Endodermal cell (in vitro differentiated cells): Measurements from ENCODE around the gene FAM3C. TPM values are rescaled to one million over a fixed set of nuclear protein-coding genes. Genes with fewer than 3 reads are reported as not detected.

Experiments
- DNase-seq: peaks from one replicate; pipeline ENCODE4 v3.0.0-alpha.2; 2017
- H3K27ac ChIP-seq: 2 replicates; pipeline ENCODE4 v1.5.1; 2013; ENCODE audit warnings: mild to moderate bottlenecking, low read depth, low read length, moderate library complexity
- H3K27me3 ChIP-seq: 2 replicates; pipeline ENCODE4 v1.6.1; 2013; ENCODE audit warnings: mild to moderate bottlenecking, low read length, moderate library complexity; ENCODE audit not compliant: insufficient read depth, control insufficient read depth, poor library complexity, severe bottlenecking
- H3K36me3 ChIP-seq: 2 replicates; pipeline ENCODE4 v1.7.0; 2013; ENCODE audit warnings: mild to moderate bottlenecking, low read length, moderate library complexity; ENCODE audit not compliant: control insufficient read depth, insufficient read depth
- H3K4me1 ChIP-seq: one replicate; pipeline ENCODE4 v1.7.0; 2013; ENCODE audit warnings: low read length; ENCODE audit not compliant: control insufficient read depth, insufficient read depth
- H3K4me3 ChIP-seq: 2 replicates; pipeline ENCODE4 v1.5.1; 2013; ENCODE audit warnings: mild to moderate bottlenecking, low read length, moderate library complexity
- H3K9ac ChIP-seq: 2 replicates; pipeline ENCODE4 v1.6.1; 2013; ENCODE audit warnings: mild to moderate bottlenecking, low read length, moderate library complexity; ENCODE audit not compliant: poor library complexity, severe bottlenecking; ENCODE audit errors: extremely low read depth
- H3K9me3 ChIP-seq: 2 replicates; pipeline ENCODE4 v1.6.1; 2013; ENCODE audit warnings: mild to moderate bottlenecking, low read length, moderate library complexity; ENCODE audit not compliant: control insufficient read depth
- H3K27ac Mint-ChIP-seq: 2 replicates; pipeline ENCODE4 v1.8.0; 2020; ENCODE audit warnings: mixed read lengths
- H3K27me3 Mint-ChIP-seq: 2 replicates; pipeline ENCODE4 v1.8.0; 2021; ENCODE audit warnings: mild to moderate bottlenecking, mixed read lengths; ENCODE audit not compliant: insufficient read depth
- H3K36me3 Mint-ChIP-seq: 2 replicates; pipeline ENCODE4 v1.8.0; 2020; ENCODE audit warnings: low read depth, mixed read lengths
- H3K4me1 Mint-ChIP-seq: 2 replicates; pipeline ENCODE4 v1.8.0; 2020; ENCODE audit warnings: mixed read lengths
- H3K4me3 Mint-ChIP-seq: 2 replicates; pipeline ENCODE4 v1.8.0; 2020; ENCODE audit warnings: mild to moderate bottlenecking, moderate library complexity, mixed read lengths
- H3K9me3 Mint-ChIP-seq: 2 replicates; pipeline ENCODE4 v1.8.0; 2020; ENCODE audit warnings: mild to moderate bottlenecking, mixed read lengths
- WGBS, 2 experiments: methylation state at CpG; one replicate each; pipeline versions ENCODE4 v1.1.5 to v1.1.7; 2013; ENCODE audit warnings: missing lambda C conversion rate in 2 of 2, mixed read lengths in 1 of 2; ENCODE audit not compliant: insufficient coverage in 1 of 2, insufficient read length in 1 of 2; 5-methylcytosine and 5-hydroxymethylcytosine counted together
- total RNA-seq, 2 donors: library from RNA; stranded (reverse); fragmentation: NEBNext Ultra II Directional in 1 of 2; extraction: Animal tissue kit (Norgen Biotek cat#: 25700) in 1 of 2; gene quantifications; 2 replicates in 1 of 2; 3 replicates in 1 of 2; pipeline ENCODE4 v1.2.1, GENCODE V29; 2021
- TF ChIP-seq, protein P1 (sequence below): fragments of 200-600 bp; sonication (generic); conservative IDR thresholded peaks from 2 replicates; pipeline ENCODE4 v1.5.0; 2021; ENCODE audit warnings: antibody characterized with exemption, mild to moderate bottlenecking

The FAM3C gene
- total RNA-seq, 2 donors from 2014 or later = 61.3 to 61.5 TPM

DNA sequence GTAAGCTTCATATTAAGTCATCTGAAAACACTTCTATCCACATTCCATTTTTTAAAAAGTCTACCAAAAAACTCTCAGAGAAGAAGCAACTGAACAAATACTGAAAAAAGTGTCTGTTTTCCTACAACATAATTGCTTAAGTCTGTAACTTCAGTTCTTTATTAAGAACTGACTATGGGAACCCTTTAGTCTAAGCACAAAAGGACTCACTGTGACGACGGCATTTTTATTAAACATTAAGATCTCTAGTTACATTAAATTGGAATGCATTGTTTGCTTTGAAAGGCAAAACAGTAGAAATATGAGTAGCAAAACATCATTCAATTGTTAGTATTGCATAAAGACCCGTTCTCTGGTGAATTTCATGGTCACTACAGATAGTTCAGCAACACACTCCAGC, 5.8 kb upstream of the FAM3C start:
- no peaks in the 10 kb centered on the region for H3K9me3 Mint-ChIP-seq
- 84% methylated on average over 3 of the region's 3 CpGs; no CpG with 5 or more reads in 1 of the 2 experiments for WGBS, 2 experiments
- no peaks in the 10 kb centered on the region for H3K36me3 Mint-ChIP-seq
- no peak for DNase-seq
- H3K27me3 ChIP-seq = no peaks in the 10 kb centered on the region
- H3K9ac ChIP-seq = no peak overlapping the region
- peaks cover 3% of the 10 kb centered on the region for H3K4me1 ChIP-seq
- H3K4me3 ChIP-seq = no peak overlapping the region
- H3K36me3 ChIP-seq = no peaks in the 10 kb centered on the region
- H3K9me3 ChIP-seq = no peaks in the 10 kb centered on the region
- H3K27me3 Mint-ChIP-seq = no peaks in the 10 kb centered on the region
- no peak overlapping the region for H3K27ac ChIP-seq
- peaks cover 15% of the 10 kb centered on the region for H3K4me1 Mint-ChIP-seq
- TF ChIP-seq, protein P1, sequence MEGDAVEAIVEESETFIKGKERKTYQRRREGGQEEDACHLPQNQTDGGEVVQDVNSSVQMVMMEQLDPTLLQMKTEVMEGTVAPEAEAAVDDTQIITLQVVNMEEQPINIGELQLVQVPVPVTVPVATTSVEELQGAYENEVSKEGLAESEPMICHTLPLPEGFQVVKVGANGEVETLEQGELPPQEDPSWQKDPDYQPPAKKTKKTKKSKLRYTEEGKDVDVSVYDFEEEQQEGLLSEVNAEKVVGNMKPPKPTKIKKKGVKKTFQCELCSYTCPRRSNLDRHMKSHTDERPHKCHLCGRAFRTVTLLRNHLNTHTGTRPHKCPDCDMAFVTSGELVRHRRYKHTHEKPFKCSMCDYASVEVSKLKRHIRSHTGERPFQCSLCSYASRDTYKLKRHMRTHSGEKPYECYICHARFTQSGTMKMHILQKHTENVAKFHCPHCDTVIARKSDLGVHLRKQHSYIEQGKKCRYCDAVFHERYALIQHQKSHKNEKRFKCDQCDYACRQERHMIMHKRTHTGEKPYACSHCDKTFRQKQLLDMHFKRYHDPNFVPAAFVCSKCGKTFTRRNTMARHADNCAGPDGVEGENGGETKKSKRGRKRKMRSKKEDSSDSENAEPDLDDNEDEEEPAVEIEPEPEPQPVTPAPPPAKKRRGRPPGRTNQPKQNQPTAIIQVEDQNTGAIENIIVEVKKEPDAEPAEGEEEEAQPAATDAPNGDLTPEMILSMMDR = no peak
- no peak overlapping the region for H3K27ac Mint-ChIP-seq
- H3K4me3 Mint-ChIP-seq = no peak overlapping the region

DNA sequence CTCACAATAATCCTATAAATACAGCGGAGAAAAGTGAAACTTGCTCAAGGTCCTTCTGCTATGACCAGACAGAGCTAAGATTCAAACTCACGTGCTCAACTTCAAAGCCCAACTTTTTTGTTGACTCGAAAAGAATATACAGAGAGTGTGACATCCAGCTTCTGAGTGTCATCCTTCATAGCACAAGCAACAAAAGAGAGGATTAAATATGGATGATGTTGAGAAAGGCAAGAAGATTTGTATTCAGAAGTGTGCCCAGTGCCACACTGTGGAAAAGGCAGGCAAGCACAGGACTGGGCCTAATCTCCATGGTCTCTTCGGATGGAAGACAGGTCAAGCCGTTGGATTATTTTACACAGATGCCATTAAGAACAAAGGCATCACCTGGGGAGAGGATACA, 2.1 kb upstream of the FAM3C start:
- Mint-ChIP-seq H3K36me3 (peaks cover 5% of the 10 kb centered on the region), H3K27me3 (no peaks in the 10 kb centered on the region), H3K27ac (no peak overlapping the region), H3K4me1 (peaks cover 11% of the 10 kb centered on the region), H3K9me3 (no peaks in the 10 kb centered on the region), H3K4me3 (no peak overlapping the region)
- Histone ChIP-seq H3K9ac (no peak overlapping the region), H3K36me3 (no peaks in the 10 kb centered on the region), H3K27me3 (no peaks in the 10 kb centered on the region), H3K9me3 (no peaks in the 10 kb centered on the region), H3K27ac (no peak overlapping the region), H3K4me1 (no peaks in the 10 kb centered on the region), H3K4me3 (no peak overlapping the region)
- no peak for DNase-seq
- 90 to 94% methylated on average over 4 to 5 of the region's 5 CpGs for WGBS, 2 experiments
- TF ChIP-seq, protein P1 = peak; percentile 59

DNA sequence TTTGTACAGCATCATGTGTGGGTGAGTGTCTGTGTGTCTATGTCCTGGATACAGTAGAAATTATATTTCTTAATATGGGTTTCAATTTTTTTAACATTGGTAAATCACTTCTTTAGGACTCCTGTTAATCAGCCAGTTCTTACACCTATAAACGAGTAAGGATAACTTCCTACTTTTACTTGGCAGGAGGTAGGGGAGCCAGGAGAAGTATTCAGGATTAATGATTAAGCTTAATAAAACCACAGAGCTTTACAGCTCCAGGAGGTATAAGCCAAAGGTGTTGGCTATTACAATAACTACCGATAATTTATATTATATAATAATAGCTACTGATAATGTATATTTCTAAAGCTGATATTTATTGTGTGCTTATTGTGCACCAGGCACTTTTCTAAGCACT, 1.7 kb upstream of the FAM3C start:
- H3K4me3 Mint-ChIP-seq = no peak overlapping the region
- Histone ChIP-seq H3K27me3 (no peaks in the 10 kb centered on the region), H3K27ac (no peak overlapping the region), H3K9ac (no peak overlapping the region), H3K9me3 (peaks cover 1% of the 10 kb centered on the region), H3K4me3 (no peak overlapping the region), H3K4me1 (no peaks in the 10 kb centered on the region), H3K36me3 (peaks cover 3% of the 10 kb centered on the region)
- DNase-seq = no peak
- H3K27me3 Mint-ChIP-seq = no peaks in the 10 kb centered on the region
- WGBS, 2 experiments = 86% methylated on average over 1 of the region's 2 CpGs; no CpG with 5 or more reads in 1 of the 2 experiments
- H3K9me3 Mint-ChIP-seq = no peaks in the 10 kb centered on the region
- H3K36me3 Mint-ChIP-seq = peaks cover 8% of the 10 kb centered on the region
- TF ChIP-seq, protein P1 = no peak
- no peak overlapping the region for H3K27ac Mint-ChIP-seq
- peaks cover 11% of the 10 kb centered on the region for H3K4me1 Mint-ChIP-seq
